ENCODE data around the gene RAB21.

The RAB21 gene

GRCh38 chr12:71754461-71755145 is at the start of gene RAB21:
Gene RAB21, plus strand, starts transcription at chr12:71754863. Its CDS starts 267 bp downstream, at chr12:71755130.
- peak; percentile 92 to 96 (median 93) for DNase-seq (ENCODE audit: low read depth in 3 of 3, low spot score in 1 of 3)

GRCh38 chr12:71704920-71705319 is 49.7 kb upstream of the RAB21 start:
- DNase-seq (ENCODE audit: low read depth in 3 of 3, low spot score in 1 of 3) = no peak

GRCh38 chr12:71708658-71709057 is 46.0 kb upstream of the RAB21 start:
- no peak for DNase-seq (ENCODE audit: low read depth in 3 of 3, low spot score in 1 of 3)

GRCh38 chr12:71710276-71711125 is 44.2 kb upstream of the RAB21 start:
- DNase-seq (ENCODE audit: low read depth in 3 of 3, low spot score in 1 of 3) = no peak

- DNase-seq (ENCODE audit: low read depth in 3 of 3, low spot score in 1 of 3) = no peak
Measured at GRCh38 chr12:71718611-71719010, 36.1 kb upstream of the RAB21 start.

GRCh38 chr12:71719647-71720370 is 34.9 kb upstream of the RAB21 start:
- no peak for DNase-seq (ENCODE audit: low read depth in 3 of 3, low spot score in 1 of 3)

- DNase-seq (ENCODE audit: low read depth in 3 of 3, low spot score in 1 of 3) = no peak
Measured at GRCh38 chr12:71721783-71722505, 32.7 kb upstream of the RAB21 start.

GRCh38 chr12:71725011-71725410 is 29.7 kb upstream of the RAB21 start:
- no peak for DNase-seq (ENCODE audit: low read depth in 3 of 3, low spot score in 1 of 3)

GRCh38 chr12:71726548-71726947 is 28.1 kb upstream of the RAB21 start:
- DNase-seq (ENCODE audit: low read depth in 3 of 3, low spot score in 1 of 3) = no peak

- no peak for DNase-seq (ENCODE audit: low read depth in 3 of 3, low spot score in 1 of 3)
Measured at GRCh38 chr12:71727958-71728357, 26.7 kb upstream of the RAB21 start.

GRCh38 chr12:71730936-71731335 is 23.7 kb upstream of the RAB21 start:
- DNase-seq (ENCODE audit: low read depth in 3 of 3, low spot score in 1 of 3) = no peak

- DNase-seq (ENCODE audit: low read depth in 3 of 3, low spot score in 1 of 3) = no peak
Measured at GRCh38 chr12:71731439-71732356, 23.0 kb upstream of the RAB21 start.

- DNase-seq (ENCODE audit: low read depth in 3 of 3, low spot score in 1 of 3) = no peak
Measured at GRCh38 chr12:71732357-71732712, 22.3 kb upstream of the RAB21 start.

GRCh38 chr12:71737197-71737596 is 17.5 kb upstream of the RAB21 start:
- no peak for DNase-seq (ENCODE audit: low read depth in 3 of 3, low spot score in 1 of 3)

GRCh38 chr12:71742998-71743397 is 11.7 kb upstream of the RAB21 start:
- no peak for DNase-seq (ENCODE audit: low read depth in 3 of 3, low spot score in 1 of 3)

- DNase-seq (ENCODE audit: low read depth in 3 of 3, low spot score in 1 of 3) = no peak
Measured at GRCh38 chr12:71744522-71745300, 10.0 kb upstream of the RAB21 start.

GRCh38 chr12:71746974-71747611 is 7.6 kb upstream of the RAB21 start:
- peak in 1 of 3 donors; percentile 18 for DNase-seq (ENCODE audit: low read depth in 3 of 3, low spot score in 1 of 3)

- no peak for DNase-seq (ENCODE audit: low read depth in 3 of 3, low spot score in 1 of 3)
Measured at GRCh38 chr12:71748081-71748850, 6.4 kb upstream of the RAB21 start.

Measured in stimulated activated CD4-positive, alpha-beta T cell treated with anti-CD3 and anti-CD28 coated beads, TNF-alpha, amount 100 ng/mL, for 1 hour (primary cell).